Inferior parietal cortex (tissue), 1 donor: Measurements from ENCODE around the gene C18orf32.
"Not testable (repeated sequence)": the region's sequence is repeated elsewhere in the genome, so short reads cannot be mapped to it uniquely, and the experiment has no call there.

Experiments
- DNase-seq: peaks from one replicate; pipeline ENCODE4 v3.0.0-alpha.2; 2016; ENCODE audit errors: extremely low spot score

The C18orf32 gene

GRCh38 chr18:49500201-49500921, 13.3 kb upstream of the C18orf32 start:
- no peak for DNase-seq

- no peak for DNase-seq
These were observed 12.1 kb upstream of the C18orf32 start for GRCh38 chr18:49499046-49499637.

- DNase-seq: no peak
These were observed 8.4 kb upstream of the C18orf32 start for GRCh38 chr18:49495480-49495879.

- no peak for DNase-seq
These were observed 8.0 kb upstream of the C18orf32 start for GRCh38 chr18:49495076-49495475.

GRCh38 chr18:49494660-49495059, 7.6 kb upstream of the C18orf32 start:
- no peak for DNase-seq

- DNase-seq: no peak
These were observed 5.6 kb upstream of the C18orf32 start for GRCh38 chr18:49492694-49493033.

- DNase-seq: peak; percentile 98
These were observed 5.0 kb upstream of the C18orf32 start, which contains the start of gene RPL17 for GRCh38 chr18:49491857-49492693. Gene RPL17, minus strand, starts transcription at chr18:49492465.

GRCh38 chr18:49491534-49491856, 4.5 kb upstream of the C18orf32 start:
- DNase-seq: no peak

- no peak for DNase-seq
These were observed 3.3 kb upstream of the C18orf32 start for GRCh38 chr18:49490246-49490762.

- DNase-seq: no peak
These were observed 777 bp upstream of the C18orf32 start for GRCh38 chr18:49487711-49488310.

GRCh38 chr18:49486606-49486952, 455 bp downstream of the C18orf32 start:
- DNase-seq: peak; percentile 52

- no peak for DNase-seq
These were observed 900 bp downstream of the C18orf32 start for GRCh38 chr18:49486134-49486533.

GRCh38 chr18:49483198-49483597, 3.8 kb downstream of the C18orf32 start:
- no peak for DNase-seq

- DNase-seq: no peak
These were observed 5.1 kb downstream of the C18orf32 start for GRCh38 chr18:49481907-49482306.

- no peak for DNase-seq
These were observed 5.7 kb downstream of the C18orf32 start for GRCh38 chr18:49481317-49481716.

GRCh38 chr18:49479381-49480137, 7.5 kb downstream of the C18orf32 start:
- no peak for DNase-seq

GRCh38 chr18:49476664-49477411, 10.2 kb downstream of the C18orf32 start:
- no peak for DNase-seq

- not testable (repeated sequence) for DNase-seq
These were observed 12.1 kb downstream of the C18orf32 start for GRCh38 chr18:49474935-49475334.

- no peak for DNase-seq
These were observed 13.3 kb downstream of the C18orf32 start for GRCh38 chr18:49473721-49474120.

- no peak for DNase-seq
These were observed 14.6 kb downstream of the C18orf32 start for GRCh38 chr18:49472459-49472858.

GRCh38 chr18:49471532-49471931, 15.5 kb downstream of the C18orf32 start:
- DNase-seq: no peak
